Erythroblast (primary cell): Measurements from ENCODE around the gene HERC2.

Source experiments
- GATA1 ChIP-seq: IDR thresholded peaks from 2 replicates; pipeline ENCODE4 v1.6.1; 2011; ENCODE audit warnings: low read depth, mild to moderate bottlenecking, control low read depth, low read length, moderate library complexity
- POLR2A ChIP-seq: IDR thresholded peaks from 2 replicates; pipeline ENCODE4 v1.6.1; 2011; ENCODE audit warnings: mild to moderate bottlenecking, low read length

- TF ChIP-seq POLR2A (no peak), GATA1 (no peak)
Measured at GRCh38 chr15:28243901-28244300, 78.1 kb downstream of the HERC2 start.
